ENCODE results near the gene FIBCD1. TPM values are rescaled to one million over a fixed set of nuclear protein-coding genes. Genes with fewer than 3 reads are reported as not detected.

FIBCD1 gene
- total and polyA plus RNA-seq, 4 donors, result 0.97 to 7.7 (median 4.1) TPM

DNA sequence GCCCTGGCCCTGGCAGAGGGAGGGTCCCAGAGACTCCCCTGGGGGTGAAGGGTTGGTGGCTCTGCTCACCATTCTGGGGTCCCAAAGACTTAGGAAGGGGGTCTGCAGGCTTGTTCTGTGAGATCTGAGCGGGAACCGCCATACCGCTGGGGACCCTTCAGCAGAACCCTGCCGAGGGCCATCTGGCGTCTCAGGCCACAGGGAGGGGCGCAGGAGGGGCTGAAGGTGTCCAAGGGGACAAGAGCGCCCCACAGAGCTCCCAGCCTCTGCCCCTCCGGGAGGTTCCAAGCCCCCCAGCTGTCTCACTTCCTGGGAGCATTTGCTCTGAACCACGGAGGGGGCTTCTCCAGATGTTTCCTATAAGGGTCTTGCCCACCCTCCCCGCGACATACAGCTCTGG lies 4.8 kb downstream of the FIBCD1 start:
- peaks cover 0 to 58% (median 6%) of the 10 kb centered on the region in 5 donors for H3K4me1 ChIP-seq (ENCODE audit: control insufficient read depth in 5 of 5, insufficient read depth in 5 of 5, low read length in 5 of 5)
- TF ChIP-seq, protein P1, sequence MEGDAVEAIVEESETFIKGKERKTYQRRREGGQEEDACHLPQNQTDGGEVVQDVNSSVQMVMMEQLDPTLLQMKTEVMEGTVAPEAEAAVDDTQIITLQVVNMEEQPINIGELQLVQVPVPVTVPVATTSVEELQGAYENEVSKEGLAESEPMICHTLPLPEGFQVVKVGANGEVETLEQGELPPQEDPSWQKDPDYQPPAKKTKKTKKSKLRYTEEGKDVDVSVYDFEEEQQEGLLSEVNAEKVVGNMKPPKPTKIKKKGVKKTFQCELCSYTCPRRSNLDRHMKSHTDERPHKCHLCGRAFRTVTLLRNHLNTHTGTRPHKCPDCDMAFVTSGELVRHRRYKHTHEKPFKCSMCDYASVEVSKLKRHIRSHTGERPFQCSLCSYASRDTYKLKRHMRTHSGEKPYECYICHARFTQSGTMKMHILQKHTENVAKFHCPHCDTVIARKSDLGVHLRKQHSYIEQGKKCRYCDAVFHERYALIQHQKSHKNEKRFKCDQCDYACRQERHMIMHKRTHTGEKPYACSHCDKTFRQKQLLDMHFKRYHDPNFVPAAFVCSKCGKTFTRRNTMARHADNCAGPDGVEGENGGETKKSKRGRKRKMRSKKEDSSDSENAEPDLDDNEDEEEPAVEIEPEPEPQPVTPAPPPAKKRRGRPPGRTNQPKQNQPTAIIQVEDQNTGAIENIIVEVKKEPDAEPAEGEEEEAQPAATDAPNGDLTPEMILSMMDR (IDR thresholded peaks at IDR 0.05; ENCODE audit: control extremely low read depth, extremely low read depth), result no peak
- no peak overlapping the region for H3K9ac ChIP-seq (ENCODE audit: insufficient read depth in 1 of 2, low read length in 2 of 2)
- H3K9me3 ChIP-seq (ENCODE audit: control insufficient read depth in 4 of 4, insufficient read depth in 3 of 4, low read length in 3 of 4), result no peaks in the 10 kb centered on the region
- H3K4me3 ChIP-seq, result no peak overlapping the region
- no peak overlapping the region for H3K27ac ChIP-seq (ENCODE audit: low read depth in 1 of 2, low read length in 1 of 2)
- WGBS, 2 donors, result 72 to 78% methylated on average over 11 of the region's 11 CpGs
- ATAC-seq (ENCODE audit: insufficient read depth, low FRiP score) (no peak), DNase-seq (no peak)
- H3K27me3 ChIP-seq (ENCODE audit: control insufficient read depth in 3 of 3, insufficient read depth in 3 of 3, low read length in 2 of 3), result peaks cover 6 to 25% (median 7%) of the 10 kb centered on the region in 3 donors
- no peaks in the 10 kb centered on the region for H3K36me3 ChIP-seq (ENCODE audit: control insufficient read depth in 4 of 4, insufficient read depth in 4 of 4, low read length in 4 of 4)

DNA sequence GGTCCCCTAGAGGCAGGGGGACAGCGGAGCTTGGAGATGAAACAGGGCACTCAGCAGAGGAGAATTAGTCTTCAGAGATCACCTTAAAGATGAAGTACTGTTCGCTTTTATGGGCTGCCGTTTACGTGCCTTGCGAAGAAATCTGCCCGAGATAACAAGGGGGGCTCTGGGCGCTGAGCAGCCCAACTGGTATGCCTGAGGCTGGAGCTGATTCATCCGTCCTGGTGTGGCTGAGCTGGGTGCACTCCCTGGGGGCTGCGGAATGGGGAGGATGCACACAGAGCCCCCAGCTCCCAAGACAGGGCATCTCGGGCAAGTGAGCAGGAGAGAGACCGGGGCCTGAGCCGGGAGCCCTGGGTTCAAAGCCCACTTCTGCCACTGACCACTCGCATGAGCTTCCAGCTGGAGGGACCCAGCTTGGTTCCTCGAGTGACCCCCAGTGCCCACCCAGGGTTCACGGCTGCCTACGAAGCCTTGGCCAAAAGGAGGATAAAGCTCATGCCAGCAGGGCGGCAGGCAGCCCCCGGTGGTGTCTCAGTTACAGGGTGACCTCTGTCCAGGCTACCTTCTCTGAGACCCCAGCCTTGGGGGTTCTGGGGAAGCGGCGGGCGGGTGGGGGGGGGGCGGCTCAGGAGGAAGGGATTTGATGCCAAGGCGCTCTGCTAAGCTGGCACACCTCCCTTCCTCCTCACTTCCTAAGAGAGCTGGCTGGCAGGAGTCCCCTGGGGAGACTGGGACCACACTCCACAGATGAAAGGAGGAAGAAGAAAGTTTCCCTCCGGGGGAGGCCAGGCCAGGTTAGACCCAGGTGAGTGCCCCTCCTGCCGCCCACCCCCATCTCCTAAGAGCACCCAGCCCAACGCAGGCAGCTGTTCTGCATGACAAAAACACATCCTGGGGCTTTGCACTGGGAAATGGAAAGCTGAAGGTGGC lies 5.7 kb downstream of the FIBCD1 start:
- TF ChIP-seq, protein P1 (IDR thresholded peaks at IDR 0.05; ENCODE audit: control extremely low read depth, extremely low read depth), result no peak
- Histone ChIP-seq H3K9ac (ENCODE audit: insufficient read depth in 1 of 2, low read length in 2 of 2) (no peak overlapping the region), H3K4me3 (no peak overlapping the region), H3K36me3 (ENCODE audit: control insufficient read depth in 4 of 4, insufficient read depth in 4 of 4, low read length in 4 of 4) (no peaks in the 10 kb centered on the region), H3K4me1 (ENCODE audit: control insufficient read depth in 5 of 5, insufficient read depth in 5 of 5, low read length in 5 of 5) (peaks cover 0 to 58% (median 5%) of the 10 kb centered on the region in 5 donors), H3K9me3 (ENCODE audit: control insufficient read depth in 4 of 4, insufficient read depth in 3 of 4, low read length in 3 of 4) (no peaks in the 10 kb centered on the region), H3K27ac (ENCODE audit: low read depth in 1 of 2, low read length in 1 of 2) (peak overlapping the region in 1 of 2 donors; percentile 83), H3K27me3 (ENCODE audit: control insufficient read depth in 3 of 3, insufficient read depth in 3 of 3, low read length in 2 of 3) (peaks cover 5 to 22% (median 6%) of the 10 kb centered on the region in 3 donors)
- no peak for ATAC-seq (ENCODE audit: insufficient read depth, low FRiP score)
- peak; percentile 65 to 68 (median 66) for DNase-seq
- 24 to 28% methylated on average over 24 to 26 of the region's 26 CpGs for WGBS, 2 donors

DNA sequence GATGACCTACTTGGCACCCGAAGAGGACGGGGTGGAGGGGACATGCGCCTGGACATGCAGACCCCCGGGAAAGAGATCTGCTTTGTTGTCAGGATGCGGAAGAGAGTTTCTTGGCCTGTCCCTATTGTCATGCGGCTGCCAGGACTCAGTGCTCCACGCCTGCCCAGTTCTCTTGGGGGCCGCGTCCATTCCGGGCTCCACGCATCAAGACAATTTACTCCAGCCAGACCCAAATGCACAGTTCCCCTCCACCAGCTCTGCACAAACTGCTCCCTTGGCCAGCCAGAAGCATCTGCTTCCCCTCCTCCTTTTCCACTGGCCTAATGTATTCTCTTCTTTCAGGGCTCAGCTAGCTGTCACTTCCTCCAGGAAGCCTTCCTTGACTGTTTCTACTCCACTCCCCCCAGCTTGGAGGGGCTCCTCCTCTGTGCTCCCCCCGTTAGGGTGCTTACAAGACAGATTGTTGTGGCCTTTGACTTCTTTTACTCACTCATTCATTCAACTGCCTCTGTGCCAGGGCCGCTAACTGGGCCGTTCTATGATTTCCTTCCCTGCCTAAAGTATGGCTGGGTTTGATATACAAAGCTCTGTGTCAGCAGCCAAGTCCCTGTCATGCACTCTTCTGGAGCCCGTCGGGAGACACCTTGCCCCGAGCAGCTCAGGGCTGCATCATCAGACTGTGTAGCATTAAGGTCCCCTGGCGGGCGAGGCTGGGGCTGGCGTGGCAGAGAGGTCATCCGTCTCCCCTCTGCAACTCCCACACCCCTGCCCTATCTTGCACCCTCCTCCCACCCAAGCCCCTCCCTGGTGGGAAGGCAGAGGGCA lies 6.6 kb downstream of the FIBCD1 start:
- TF ChIP-seq, protein P1 (IDR thresholded peaks at IDR 0.05; ENCODE audit: control extremely low read depth, extremely low read depth), result no peak
- H3K27ac ChIP-seq (ENCODE audit: low read depth in 1 of 2, low read length in 1 of 2), result peak overlapping the region in 1 of 2 donors; percentile 83
- ATAC-seq (ENCODE audit: insufficient read depth, low FRiP score) (no peak), DNase-seq (peak; percentile 94 to 96 (median 95))
- H3K9ac ChIP-seq (ENCODE audit: insufficient read depth in 1 of 2, low read length in 2 of 2), result no peak overlapping the region
- peaks cover 0 to 58% (median 2%) of the 10 kb centered on the region in 5 donors for H3K4me1 ChIP-seq (ENCODE audit: control insufficient read depth in 5 of 5, insufficient read depth in 5 of 5, low read length in 5 of 5)
- H3K4me3 ChIP-seq, result no peak overlapping the region
- peaks cover 2 to 15% (median 2%) of the 10 kb centered on the region in 3 donors for H3K27me3 ChIP-seq (ENCODE audit: control insufficient read depth in 3 of 3, insufficient read depth in 3 of 3, low read length in 2 of 3)
- no peaks in the 10 kb centered on the region for H3K36me3 ChIP-seq (ENCODE audit: control insufficient read depth in 4 of 4, insufficient read depth in 4 of 4, low read length in 4 of 4)
- WGBS, 2 donors, result 40 to 45% methylated on average over 21 of the region's 21 CpGs
- no peaks in the 10 kb centered on the region for H3K9me3 ChIP-seq (ENCODE audit: control insufficient read depth in 4 of 4, insufficient read depth in 3 of 4, low read length in 3 of 4)

Measured in lung (tissue), 12 donors.